H1 (cell line): ENCODE measurements around the gene PCDHGA1. TPM values are rescaled to one million over a fixed set of nuclear protein-coding genes. Genes with fewer than 3 reads are reported as not detected.

Source experiments
- CTCF ChIA-PET: fragments of 300-600 bp; sonication (Branson Sonifier 250); formaldehyde crosslinking; loops from one replicate; lab custom pipeline; 2021; ENCODE audit not compliant: partially characterized antibody; lab: Charles Lee
- POLR2A ChIA-PET: fragments of 300-600 bp; sonication (Branson Sonifier 250); formaldehyde crosslinking; loops from one replicate; lab custom pipeline; 2021; ENCODE audit warnings: inconsistent platforms; ENCODE audit not compliant: partially characterized antibody; lab: Charles Lee
- DNase-seq, 2 experiments: peaks; one replicate each; pipeline versions ENCODE4 v3.0.0 to v3.0.0-alpha.2; 2010 to 2022; ENCODE audit warnings: low spot score in 2 of 2, low read depth in 1 of 2, mixed read lengths in 1 of 2
- FAIRE-seq: peaks from 2 replicates; lab custom pipeline; 2011; peaks lifted over from hg19 to GRCh38; lab: Jason Lieb, UNC
- H2AFZ ChIP-seq: 2 replicates; pipeline ENCODE4 v1.8.1; 2012; ENCODE audit warnings: low read length, inconsistent platforms
- H2AK5ac ChIP-seq: 2 replicates; pipeline ENCODE4 v1.6.1; 2013; ENCODE audit warnings: low read depth, low read length
- H2BK120ac ChIP-seq: replicated peaks from 2 replicates; pipeline ENCODE3; 2013; ENCODE audit warnings: low read depth, low read length, inconsistent platforms
- H2BK12ac ChIP-seq: 2 replicates; pipeline ENCODE4 v1.6.1; 2013; ENCODE audit warnings: low read depth, low read length
- H2BK15ac ChIP-seq: 2 replicates; pipeline ENCODE4 v1.6.1; 2013; ENCODE audit warnings: low read length
- H2BK20ac ChIP-seq: 2 replicates; pipeline ENCODE4 v1.6.1; 2013; ENCODE audit warnings: low read length
- H2BK5ac ChIP-seq: 2 replicates; pipeline ENCODE4 v1.6.1; 2013; ENCODE audit warnings: low read depth, low read length
- H3K14ac ChIP-seq: 2 replicates; pipeline ENCODE4 v1.6.1; 2013; ENCODE audit warnings: inconsistent platforms; ENCODE audit not compliant: insufficient read length
- H3K18ac ChIP-seq: 2 replicates; pipeline ENCODE4 v1.6.1; 2013; ENCODE audit warnings: low read length; ENCODE audit errors: extremely low read depth
- H3K23ac ChIP-seq: 2 replicates; pipeline ENCODE4 v1.6.1; 2013; ENCODE audit warnings: inconsistent platforms; ENCODE audit not compliant: insufficient read length
- H3K23me2 ChIP-seq: 2 replicates; pipeline ENCODE4 v1.6.1; 2013; ENCODE audit warnings: low read depth, low read length
- H3K27ac ChIP-seq: 2 replicates; pipeline ENCODE4 v1.6.1; 2011; ENCODE audit warnings: low read depth, low read length, inconsistent platforms
- H3K27me3 ChIP-seq, 4 experiments: replicated peaks in 1 of 4; 1 replicate in 1 of 4; 2 replicates in 3 of 4; pipeline versions ENCODE4 v1.6.1 to v1.8.1; 2011 to 2013; ENCODE audit warnings: low read length in 3 of 4, mild to moderate bottlenecking in 3 of 4, inconsistent platforms in 2 of 4, mixed read lengths in 2 of 4, moderate library complexity in 1 of 4; ENCODE audit not compliant: control insufficient read depth in 3 of 4, insufficient read depth in 3 of 4; ENCODE audit errors: extremely low read depth in 1 of 4
- H3K36me3 ChIP-seq, 4 experiments: 2 replicates each; pipeline versions ENCODE4 v1.6.1 to v1.8.1; 2011 to 2013; ENCODE audit warnings: mild to moderate bottlenecking in 4 of 4, low read length in 3 of 4, moderate library complexity in 2 of 4, control low read depth in 1 of 4, inconsistent platforms in 1 of 4; ENCODE audit not compliant: insufficient read depth in 4 of 4, control insufficient read depth in 2 of 4
- H3K4ac ChIP-seq: replicated peaks from 2 replicates; pipeline ENCODE3; 2013; ENCODE audit warnings: low read length, low read depth, mixed read lengths, inconsistent platforms; ENCODE audit not compliant: insufficient read length
- H3K4me1 ChIP-seq, 4 experiments: replicated peaks in 1 of 4; 1 replicate in 1 of 4; 2 replicates in 3 of 4; pipeline versions ENCODE4 v1.6.1 to v1.8.1; 2011 to 2013; ENCODE audit warnings: low read length in 3 of 4, inconsistent platforms in 2 of 4, mixed read lengths in 1 of 4; ENCODE audit not compliant: insufficient read depth in 4 of 4, control insufficient read depth in 3 of 4
- H3K4me2 ChIP-seq, 2 experiments: 2 replicates each; pipeline versions ENCODE4 v1.6.1 to v1.8.1; 2011 to 2013; ENCODE audit warnings: low read depth in 2 of 2, low read length in 2 of 2, control low read depth in 1 of 2, inconsistent platforms in 1 of 2, mild to moderate bottlenecking in 1 of 2; ENCODE audit not compliant: insufficient read depth in 1 of 2
- H3K4me3 ChIP-seq, 4 experiments: fragments of 200-600, 300-600 bp in 1 of 4; sonication (generic), shearing (Covaris generic), sonication (Bioruptor Twin) in 1 of 4; 2 replicates each; pipeline versions ENCODE4 v1.5.1 to v1.8.1; 2011 to 2016; ENCODE audit warnings: low read length in 4 of 4, low read depth in 3 of 4, control low read depth in 2 of 4, inconsistent platforms in 2 of 4, mild to moderate bottlenecking in 2 of 4, mixed read lengths in 1 of 4, moderate library complexity in 1 of 4; ENCODE audit not compliant: insufficient read depth in 2 of 4; ENCODE audit errors: extremely low read depth in 1 of 4
- H3K56ac ChIP-seq: replicated peaks from 2 replicates; pipeline ENCODE3; 2013; ENCODE audit warnings: low read depth, mild to moderate bottlenecking, mixed read lengths, low read length, inconsistent platforms; ENCODE audit not compliant: insufficient read length
- H3K79me1 ChIP-seq: 2 replicates; pipeline ENCODE4 v1.6.1; 2013; ENCODE audit warnings: low read depth, low read length, control low read depth
- H3K79me2 ChIP-seq, 2 experiments: 2 replicates each; pipeline versions ENCODE4 v1.6.1 to v1.8.1; 2012 to 2013; ENCODE audit warnings: low read length in 2 of 2, mild to moderate bottlenecking in 2 of 2, inconsistent platforms in 1 of 2; ENCODE audit not compliant: insufficient read depth in 2 of 2, control insufficient read depth in 1 of 2
- H3K9ac ChIP-seq, 4 experiments: replicated peaks in 1 of 4; 1 replicate in 1 of 4; 2 replicates in 3 of 4; pipeline versions ENCODE4 v1.6.1 to v1.8.1; 2011 to 2013; ENCODE audit warnings: low read depth in 3 of 4, low read length in 3 of 4, control low read depth in 2 of 4, mild to moderate bottlenecking in 2 of 4, moderate library complexity in 2 of 4, inconsistent platforms in 1 of 4; ENCODE audit errors: extremely low read depth in 1 of 4
- H3K9me3 ChIP-seq, 2 experiments: 2 replicates each; pipeline versions ENCODE4 v1.6.1 to v1.8.1; 2012 to 2013; ENCODE audit warnings: mild to moderate bottlenecking in 2 of 2, moderate library complexity in 2 of 2, control low read depth in 1 of 2, inconsistent platforms in 1 of 2, low read depth in 1 of 2, low read length in 1 of 2, mixed read lengths in 1 of 2; ENCODE audit not compliant: insufficient read depth in 2 of 2
- H4K20me1 ChIP-seq, 2 experiments: replicated peaks in 1 of 2; 2 replicates each; pipeline versions ENCODE3 to v1.8.1; 2011 to 2013; ENCODE audit warnings: inconsistent platforms in 2 of 2, low read length in 2 of 2, mild to moderate bottlenecking in 1 of 2; ENCODE audit not compliant: insufficient read depth in 2 of 2, control insufficient read depth in 1 of 2
- H4K5ac ChIP-seq: 2 replicates; pipeline ENCODE4 v1.6.1; 2013; ENCODE audit warnings: low read length, low read depth, mixed read lengths, inconsistent platforms; ENCODE audit not compliant: insufficient read length
- H4K8ac ChIP-seq: 2 replicates; pipeline ENCODE4 v1.8.0; 2013; ENCODE audit warnings: mild to moderate bottlenecking, moderate library complexity, low read length, inconsistent platforms; ENCODE audit not compliant: insufficient read depth; ENCODE audit errors: extremely low read depth
- H4K91ac ChIP-seq: replicated peaks from 2 replicates; pipeline ENCODE3; 2013; ENCODE audit warnings: low read length, mixed read lengths, inconsistent platforms; ENCODE audit not compliant: insufficient read length
- CREB1 ChIP-seq: IDR thresholded peaks from 2 replicates; pipeline ENCODE4 v1.6.1; 2012; ENCODE audit warnings: inconsistent platforms
- EP300 ChIP-seq, 2 experiments: IDR thresholded peaks; 1 replicate in 1 of 2; 2 replicates in 1 of 2; pipeline ENCODE4 v1.6.1; 2011 to 2012; ENCODE audit warnings: low read depth in 2 of 2, low read length in 2 of 2, mild to moderate bottlenecking in 2 of 2, borderline replicate concordance in 1 of 2, inconsistent platforms in 1 of 2, moderate library complexity in 1 of 2
- RAD21 ChIP-seq, 2 experiments: IDR thresholded peaks in 1 of 2; conservative IDR thresholded peaks in 1 of 2; 2 replicates each; pipeline ENCODE4 v1.6.1; 2011; ENCODE audit warnings: low read depth in 2 of 2, low read length in 2 of 2, improper control_type of control experiment in 1 of 2, inconsistent platforms in 1 of 2, mild to moderate bottlenecking in 1 of 2, moderate library complexity in 1 of 2
- RFX5 ChIP-seq: IDR thresholded peaks from 2 replicates; pipeline ENCODE4 v1.6.1; 2011; ENCODE audit warnings: low read depth, low read length, improper control_type of control experiment, borderline replicate concordance
- SIN3A ChIP-seq, 2 experiments: IDR thresholded peaks in 1 of 2; conservative IDR thresholded peaks in 1 of 2; 2 replicates each; pipeline ENCODE4 v1.6.1; 2011 to 2012; ENCODE audit warnings: low read length in 2 of 2, improper control_type of control experiment in 1 of 2, low read depth in 1 of 2, mild to moderate bottlenecking in 1 of 2
- SP1 ChIP-seq: IDR thresholded peaks from 2 replicates; pipeline ENCODE4 v1.6.1; 2011; ENCODE audit warnings: low read depth, low read length
- TAF7 ChIP-seq: optimal IDR thresholded peaks from 2 replicates; pipeline ENCODE3; 2011; ENCODE audit warnings: low read depth, mild to moderate bottlenecking, inconsistent platforms, low read length, moderate library complexity, borderline replicate concordance
- WGBS, 2 experiments: shearing (Covaris generic) in 1 of 2; methylation state at CpG; one replicate each; pipeline versions ENCODE4 v1.1.6 to v1.1.7; 2013 to 2015; ENCODE audit warnings: low lambda C conversion rate in 2 of 2, mixed read lengths in 2 of 2, inconsistent platforms in 1 of 2, low coverage in 1 of 2, missing lambda C conversion rate in 1 of 2; ENCODE audit not compliant: insufficient replicate concordance in 2 of 2, insufficient coverage in 1 of 2, insufficient read length in 1 of 2; ENCODE audit errors: extremely low coverage in 1 of 2, missing lambda C conversion rate in 1 of 2; 5-methylcytosine and 5-hydroxymethylcytosine counted together
- polyA plus RNA-seq, 7 experiments: library from polyadenylated mRNA; depleted of rRNA in 3 of 7; stranded (reverse) in 5 of 7; unstranded in 2 of 7; fragments of >200 nt in 5 of 7; fragments of 200-250 nt in 2 of 7; gene quantifications; 1 replicate in 5 of 7; 2 replicates in 1 of 7; 4 replicates in 1 of 7; pipeline versions ENCODE4 v1.2.1 to v1.2.3, GENCODE V29; 2011 to 2013; ENCODE audit warnings: missing spikeins in 2 of 7, mixed read lengths in 2 of 7
- total RNA-seq: library from RNA; stranded (reverse); fragmentation: NEBNext Ultra II Directional; extraction: Animal tissue kit (Norgen Biotek cat#: 25700); gene quantifications from 2 replicates; pipeline ENCODE4 v1.2.1, GENCODE V29; 2021

PCDHGA1 gene
- total and polyA plus RNA-seq, 2 of the 8 experiments (the other 6 are each of a cell fraction or from before 2014, with no cell fraction given): 0.57 to 0.89 TPM

- no peak within 1 kb of the TSS for H3K56ac ChIP-seq
- peaks cover 37 to 50% of the 10 kb centered on the region in 2 experiments for H3K9me3 ChIP-seq
- no peak within 1 kb of the TSS for H3K4me3 ChIP-seq
- WGBS, 2 experiments: 95% methylated on average over 32 of the region's 33 CpGs; no CpG with 5 or more reads in 1 of the 2 experiments
- peaks cover 0 to 17% (median under 1%) of the 10 kb centered on the region in 4 experiments; a peak in 3 of 8 replicates for H3K36me3 ChIP-seq
- no peak for DNase-seq
- H2BK120ac ChIP-seq: no peak within 1 kb of the TSS
- no peak within 1 kb of the TSS for H3K4ac ChIP-seq
- no peak within 1 kb of the TSS for H4K8ac ChIP-seq
- H3K27ac ChIP-seq: no peak within 1 kb of the TSS
- H2BK20ac ChIP-seq: no peak within 1 kb of the TSS
- no peak within 1 kb of the TSS for H4K5ac ChIP-seq
- H3K79me1 ChIP-seq: peaks cover 2% of the 10 kb centered on the region; the same call in 1 of the 2 replicates
- H3K23ac ChIP-seq: no peak within 1 kb of the TSS
- no peak within 1 kb of the TSS for H3K4me2 ChIP-seq
- no peaks in the 10 kb centered on the region for H3K4me1 ChIP-seq
- no peak within 1 kb of the TSS for H2BK5ac ChIP-seq
- TF ChIP-seq EP300 (IDR thresholded peaks at IDR 0.05; ENCODE audit: borderline replicate concordance in 1 of 2, low read depth in 2 of 2, low read length in 2 of 2): no peak
- peak; percentile 18 to 36; a peak in 3 of 4 replicates for TF ChIP-seq RAD21 (IDR thresholded peaks at IDR 0.05 in 1 of 2, conservative IDR thresholded peaks at IDR 0.05 in 1 of 2; ENCODE audit: low read depth in 2 of 2, low read length in 2 of 2)
- TF ChIP-seq SP1: no peak
- no peak for TF ChIP-seq RFX5
- no peak for TF ChIP-seq SIN3A (conservative IDR thresholded peaks at IDR 0.05 in 1 of 2, IDR thresholded peaks at IDR 0.05 in 1 of 2; ENCODE audit: low read depth in 1 of 2, low read length in 2 of 2)
- TF ChIP-seq TAF7: no peak
- TF ChIP-seq CREB1: no peak
- no peak for FAIRE-seq
- H2AFZ ChIP-seq: no peak within 1 kb of the TSS
- ChIA-PET POLR2A (interaction anchor here (1.4 kb wide), 1 partner anchor 83 kb away, joined by 4 read pairs; no protein-coding TSS in a partner anchor), CTCF (interaction anchor here (0.8 to 7.0 kb wide), 28 partner anchors 9 to 228 kb away, joined by 3 to 67 read pairs (median 6); partner anchors contain the start of genes PCDHB12, PCDHB14, PCDHB15 and PCDHGA10)
- H3K9ac ChIP-seq: no peak within 1 kb of the TSS
- no peaks in the 10 kb centered on the region for H3K23me2 ChIP-seq
- no peak within 1 kb of the TSS for H2BK15ac ChIP-seq
- H3K14ac ChIP-seq: no peak within 1 kb of the TSS
- H4K91ac ChIP-seq: no peak within 1 kb of the TSS
- no peaks in the 10 kb centered on the region for H3K27me3 ChIP-seq
- no peak within 1 kb of the TSS for H3K18ac ChIP-seq
- H2BK12ac ChIP-seq: no peak within 1 kb of the TSS
- H2AK5ac ChIP-seq: no peak within 1 kb of the TSS
- no peaks in the 10 kb centered on the region for H4K20me1 ChIP-seq
- H3K79me2 ChIP-seq: no peaks in the 10 kb centered on the region
Observed at GRCh38 chr5:141430332-141431113, 100.2 kb downstream of the PCDHGA1 start, which contains the start of gene PCDHGA12. Gene PCDHGA12 (plus strand): TSS chr5:141430507. CDS start chr5:141430760, 253 bp downstream.
